GM21515 (cell line): ENCODE results near the gene SASH1.

ENCODE experiments used
- ATAC-seq: cut with Tn5 transposase; IDR thresholded peaks from one replicate; pipeline ENCODE4 v1.9.1; 2021; ENCODE audit not compliant: unreplicated experiment

The SASH1 gene

GRCh38 chr6:148342350-148343046, at the start of gene SASH1:
Gene SASH1, plus strand, starts transcription at chr6:148342838. Its CDS starts 230 bp downstream, at chr6:148343068.
- ATAC-seq, result peak; percentile 70

- no peak for ATAC-seq
Observed at GRCh38 chr6:148293181-148293995, 49.2 kb upstream of the SASH1 start.

- ATAC-seq, result no peak
Observed at GRCh38 chr6:148294059-148294458, 48.6 kb upstream of the SASH1 start.

GRCh38 chr6:148295261-148295887, 47.3 kb upstream of the SASH1 start:
- ATAC-seq, result no peak

- ATAC-seq, result no peak
Observed at GRCh38 chr6:148296771-148297170, 45.9 kb upstream of the SASH1 start.

GRCh38 chr6:148298683-148299082, 44.0 kb upstream of the SASH1 start:
- no peak for ATAC-seq

- ATAC-seq, result no peak
Observed at GRCh38 chr6:148303616-148304015, 39.0 kb upstream of the SASH1 start.

- ATAC-seq, result no peak
Observed at GRCh38 chr6:148304976-148305375, 37.7 kb upstream of the SASH1 start.

- ATAC-seq, result no peak
Observed at GRCh38 chr6:148306286-148306685, 36.4 kb upstream of the SASH1 start.

- no peak for ATAC-seq
Observed at GRCh38 chr6:148307405-148307804, 35.2 kb upstream of the SASH1 start.

- ATAC-seq, result no peak
Observed at GRCh38 chr6:148309301-148309700, 33.3 kb upstream of the SASH1 start.

- no peak for ATAC-seq
Observed at GRCh38 chr6:148311966-148312669, 30.5 kb upstream of the SASH1 start.

- ATAC-seq, result no peak
Observed at GRCh38 chr6:148313488-148313887, 29.1 kb upstream of the SASH1 start.

- no peak for ATAC-seq
Observed at GRCh38 chr6:148316308-148316707, 26.3 kb upstream of the SASH1 start.

- ATAC-seq, result no peak
Observed at GRCh38 chr6:148317051-148317450, 25.6 kb upstream of the SASH1 start.

GRCh38 chr6:148317739-148318138, 24.9 kb upstream of the SASH1 start:
- no peak for ATAC-seq

- ATAC-seq, result no peak
Observed at GRCh38 chr6:148322704-148323103, 19.9 kb upstream of the SASH1 start.

- no peak for ATAC-seq
Observed at GRCh38 chr6:148323344-148323743, 19.3 kb upstream of the SASH1 start.

- ATAC-seq, result no peak
Observed at GRCh38 chr6:148324297-148324985, 18.2 kb upstream of the SASH1 start.

- ATAC-seq, result no peak
Observed at GRCh38 chr6:148325316-148326068, 17.1 kb upstream of the SASH1 start.
